CD4-positive, alpha-beta T cell treated with Interleukin-15 for 4 hours (primary cell): ENCODE measurements around the gene RBM7.

Experiments used
- DNase-seq: peaks from one replicate; pipeline ENCODE4 v3.0.0-alpha.2; 2020; ENCODE audit warnings: low spot score

The RBM7 gene

GRCh38 chr11:114448749-114449482 is 48.5 kb downstream of the RBM7 start:
- no peak for DNase-seq

GRCh38 chr11:114449845-114450244 is 49.4 kb downstream of the RBM7 start:
- DNase-seq: no peak

GRCh38 chr11:114452399-114452798 is 51.9 kb downstream of the RBM7 start:
- DNase-seq: no peak
